KMS-11 (cell line): ENCODE data around the gene PHLDB1.

ENCODE experiments used
- H2AFZ ChIP-seq: fragments of 200-600 bp; sonication (generic); 2 replicates; pipeline ENCODE4 v1.6.1; 2016; ENCODE audit warnings: antibody characterized with exemption, mixed run types, low read depth
- H3K27ac ChIP-seq: fragments of 200-600 bp; sonication (generic); 2 replicates; pipeline ENCODE4 v1.6.1; 2016; ENCODE audit warnings: mild to moderate bottlenecking, mixed run types
- H3K27me3 ChIP-seq: fragments of 200-600 bp; sonication (generic); 2 replicates; pipeline ENCODE4 v1.6.1; 2017; ENCODE audit warnings: mild to moderate bottlenecking, low read depth, mixed run types, moderate library complexity; ENCODE audit not compliant: insufficient read depth
- H3K36me3 ChIP-seq: fragments of 200-600 bp; sonication (generic); 2 replicates; pipeline ENCODE4 v1.6.1; 2017; ENCODE audit warnings: mild to moderate bottlenecking, mixed run types; ENCODE audit not compliant: insufficient read depth
- H3K4me1 ChIP-seq: fragments of 200-600 bp; sonication (generic); 2 replicates; pipeline ENCODE4 v1.6.1; 2016; ENCODE audit warnings: mild to moderate bottlenecking, low read depth, mixed run types; ENCODE audit not compliant: poor library complexity, severe bottlenecking
- H3K4me2 ChIP-seq: fragments of 200-600 bp; sonication (generic); 2 replicates; pipeline ENCODE4 v1.7.0; 2016; ENCODE audit warnings: mild to moderate bottlenecking, mixed run types
- H3K4me3 ChIP-seq: fragments of 200-600 bp; sonication (generic); IDR thresholded peaks from 2 replicates; pipeline ENCODE4 v1.6.1; 2017; ENCODE audit warnings: low read depth, low read length, mixed read lengths; ENCODE audit not compliant: insufficient read depth
- H3K79me2 ChIP-seq: fragments of 200-600 bp; sonication (generic); 2 replicates; pipeline ENCODE4 v1.6.1; 2016; ENCODE audit warnings: low read depth, mixed run types; ENCODE audit not compliant: insufficient read depth
- H3K9ac ChIP-seq: fragments of 200-600 bp; sonication (generic); 2 replicates; pipeline ENCODE4 v1.6.1; 2016; ENCODE audit warnings: mild to moderate bottlenecking, mixed run types
- H4K20me1 ChIP-seq: fragments of 200-600 bp; sonication (generic); 2 replicates; pipeline ENCODE4 v1.6.1; 2016; ENCODE audit warnings: mild to moderate bottlenecking, mixed run types; ENCODE audit not compliant: insufficient read depth
- CTCF ChIP-seq: fragments of 200-600 bp; sonication (generic); conservative IDR thresholded peaks from 2 replicates; pipeline ENCODE4 v1.6.1; 2017; ENCODE audit warnings: low read depth, mild to moderate bottlenecking, antibody characterized with exemption, low read length, moderate library complexity, mixed read lengths

The PHLDB1 gene

DNA sequence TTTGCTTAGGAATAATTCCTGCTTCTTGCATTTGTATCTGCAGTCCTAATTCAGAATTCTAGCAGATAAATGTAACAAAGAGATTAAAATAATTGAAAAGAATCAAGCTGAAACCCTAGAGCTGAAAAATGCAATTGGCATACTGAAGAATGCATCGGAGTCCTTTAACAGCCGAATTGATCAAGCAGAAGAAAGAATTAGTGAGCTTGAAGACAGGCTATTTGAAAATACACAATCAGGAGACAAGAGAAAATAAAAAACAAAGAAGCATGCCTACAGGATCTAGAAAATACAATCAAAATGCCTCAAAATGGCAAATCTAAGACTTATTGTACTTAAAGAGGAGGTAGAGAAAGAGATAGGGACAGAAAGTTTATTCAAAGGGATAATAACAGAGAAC lies 63.8 kb downstream of the PHLDB1 start:
- H3K4me2 ChIP-seq: no peak overlapping the region
- H4K20me1 ChIP-seq: no peaks in the 10 kb centered on the region
- H3K27ac ChIP-seq: no peak overlapping the region
- H3K27me3 ChIP-seq: no peaks in the 10 kb centered on the region
- no peaks in the 10 kb centered on the region for H3K4me1 ChIP-seq
- H3K79me2 ChIP-seq: no peaks in the 10 kb centered on the region
- H2AFZ ChIP-seq: no peak overlapping the region
- no peaks in the 10 kb centered on the region for H3K36me3 ChIP-seq
- H3K4me3 ChIP-seq: no peak overlapping the region
- no peak overlapping the region for H3K9ac ChIP-seq
- TF ChIP-seq CTCF: no peak

- TF ChIP-seq CTCF: no peak
- Histone ChIP-seq H3K4me1 (no peaks in the 10 kb centered on the region), H3K4me2 (no peak overlapping the region), H3K36me3 (no peaks in the 10 kb centered on the region), H3K27me3 (no peaks in the 10 kb centered on the region), H4K20me1 (no peaks in the 10 kb centered on the region), H3K27ac (no peak overlapping the region), H2AFZ (no peak overlapping the region), H3K4me3 (no peak overlapping the region), H3K9ac (no peak overlapping the region), H3K79me2 (no peaks in the 10 kb centered on the region)
Measured at GRCh38 chr11:118672846-118673245, 65.4 kb downstream of the PHLDB1 start.

DNA sequence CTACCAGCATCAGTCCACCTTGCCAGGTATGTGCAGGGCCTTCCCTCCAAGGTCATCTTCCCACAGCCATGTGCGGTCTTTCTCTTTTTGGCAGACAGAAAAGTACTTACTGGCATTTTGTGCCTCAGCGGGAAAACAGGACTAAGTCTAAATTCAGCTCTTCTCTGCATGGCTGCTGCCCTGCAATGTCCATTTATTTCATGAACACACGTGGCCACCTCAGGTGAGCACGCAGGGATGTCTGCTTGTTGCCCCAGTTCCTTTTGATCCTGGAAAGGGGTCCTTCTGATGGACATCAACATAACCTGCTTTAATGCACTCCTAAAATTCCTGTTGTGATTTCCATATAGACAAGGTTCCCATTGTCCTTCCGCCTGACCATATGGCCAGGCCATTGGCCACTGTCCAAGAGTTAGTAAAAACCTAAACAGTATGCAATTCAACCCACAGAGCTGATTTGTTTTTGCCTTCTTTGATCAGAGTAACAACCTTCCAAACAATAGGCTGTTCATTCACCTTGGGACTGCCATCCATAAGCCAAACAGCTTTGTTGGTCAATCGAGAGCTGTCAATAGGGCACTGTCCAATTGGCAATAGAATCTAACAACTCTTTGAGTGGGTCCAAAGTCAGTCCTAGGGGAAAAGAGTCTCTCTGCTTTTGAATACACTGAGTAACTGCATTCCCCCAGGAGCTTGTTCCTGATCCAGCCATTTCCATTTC lies 66.1 kb downstream of the PHLDB1 start:
- no peak overlapping the region for H3K4me2 ChIP-seq
- no peaks in the 10 kb centered on the region for H4K20me1 ChIP-seq
- no peak overlapping the region for H3K9ac ChIP-seq

DNA sequence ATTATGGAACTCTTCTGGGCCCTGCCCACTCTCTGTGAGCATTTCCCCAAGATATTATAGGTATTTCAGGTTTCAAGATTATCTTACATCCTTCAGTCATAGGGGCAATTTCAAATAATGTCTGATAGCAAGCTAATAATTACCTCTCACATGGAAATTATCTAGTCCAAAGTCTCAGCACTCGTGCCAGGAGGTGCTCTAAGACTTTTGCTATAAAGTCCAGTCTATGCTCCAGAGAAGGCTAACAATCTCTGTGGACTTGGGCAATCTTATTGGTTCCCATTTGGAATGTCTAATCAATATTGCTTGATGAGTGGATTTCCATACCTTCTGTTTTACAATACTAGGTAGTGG lies 66.6 kb downstream of the PHLDB1 start:
- H3K4me3 ChIP-seq: no peak overlapping the region
- H2AFZ ChIP-seq: no peak overlapping the region
- no peaks in the 10 kb centered on the region for H3K27me3 ChIP-seq
- no peak for TF ChIP-seq CTCF
- H3K4me2 ChIP-seq: no peak overlapping the region
- no peaks in the 10 kb centered on the region for H4K20me1 ChIP-seq
- H3K4me1 ChIP-seq: no peaks in the 10 kb centered on the region
- no peak overlapping the region for H3K9ac ChIP-seq
- H3K36me3 ChIP-seq: no peaks in the 10 kb centered on the region
- H3K79me2 ChIP-seq: no peaks in the 10 kb centered on the region
- no peak overlapping the region for H3K27ac ChIP-seq

More for the DNA sequence above, 66.1 kb downstream of the PHLDB1 start:
- Histone ChIP-seq H3K4me1 (no peaks in the 10 kb centered on the region), H2AFZ (no peak overlapping the region), H3K79me2 (no peaks in the 10 kb centered on the region), H3K4me3 (no peak overlapping the region), H3K36me3 (no peaks in the 10 kb centered on the region), H3K27me3 (no peaks in the 10 kb centered on the region), H3K27ac (no peak overlapping the region)
- TF ChIP-seq CTCF: no peak
